Glomerular endothelial cell (primary cell): Measurements from ENCODE around the gene PPP2R2D. TPM values are rescaled to one million over a fixed set of nuclear protein-coding genes. Genes with fewer than 3 reads are reported as not detected.

Experiments
- DNase-seq: peaks from one replicate; pipeline ENCODE4 v3.0.0-alpha.2; 2011; ENCODE audit warnings: low read depth, low spot score; ENCODE audit errors: extremely low read depth
- total RNA-seq: library from RNA; depleted of rRNA; stranded (reverse); fragments of >200 nt; gene quantifications from 2 replicates; pipeline ENCODE4 v1.2.3, GENCODE V29; 2015

The PPP2R2D gene
- total RNA-seq, 1 donor from 2014 or later, result 25.9 TPM

DNA sequence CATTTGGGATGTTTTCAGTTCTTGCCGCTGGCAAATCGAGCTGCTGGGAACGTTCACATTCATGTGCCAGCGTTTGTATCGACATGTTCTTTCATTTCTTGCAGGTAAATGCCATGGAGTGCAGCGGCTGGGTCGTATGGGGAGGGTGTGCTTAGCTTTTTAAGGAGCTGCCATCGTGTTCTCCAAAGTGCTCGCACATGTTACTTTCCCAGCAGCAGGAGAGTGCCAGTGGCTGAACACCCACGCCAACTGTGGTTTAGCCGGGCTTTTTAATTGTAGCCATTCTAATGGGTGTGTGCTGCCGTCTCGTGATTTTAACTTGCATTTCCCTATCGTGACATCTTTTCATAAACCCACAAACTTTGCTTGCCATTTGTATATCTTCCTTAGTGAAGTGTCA lies 92.5 kb downstream of the PPP2R2D start:
- no peak for DNase-seq

DNA sequence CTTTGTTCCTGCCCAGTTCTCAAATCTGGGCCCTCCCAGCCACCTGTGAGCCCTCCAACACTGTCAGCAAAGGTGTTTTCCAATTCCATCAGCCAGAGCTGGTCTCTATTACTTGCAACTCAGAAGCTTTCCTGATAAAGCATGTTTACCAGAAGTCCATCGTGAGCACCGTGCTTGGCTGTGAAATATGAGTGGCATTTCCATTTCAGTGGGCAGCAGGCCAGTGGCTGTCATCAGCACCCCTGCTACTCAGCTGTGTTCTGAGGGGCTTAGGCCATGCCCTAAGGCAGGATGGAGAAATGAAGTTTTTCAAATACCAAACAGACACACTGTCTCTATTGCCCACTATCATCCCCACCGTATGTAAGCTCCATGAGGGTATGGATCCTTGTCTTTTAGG lies 93.6 kb downstream of the PPP2R2D start:
- DNase-seq, result no peak

DNA sequence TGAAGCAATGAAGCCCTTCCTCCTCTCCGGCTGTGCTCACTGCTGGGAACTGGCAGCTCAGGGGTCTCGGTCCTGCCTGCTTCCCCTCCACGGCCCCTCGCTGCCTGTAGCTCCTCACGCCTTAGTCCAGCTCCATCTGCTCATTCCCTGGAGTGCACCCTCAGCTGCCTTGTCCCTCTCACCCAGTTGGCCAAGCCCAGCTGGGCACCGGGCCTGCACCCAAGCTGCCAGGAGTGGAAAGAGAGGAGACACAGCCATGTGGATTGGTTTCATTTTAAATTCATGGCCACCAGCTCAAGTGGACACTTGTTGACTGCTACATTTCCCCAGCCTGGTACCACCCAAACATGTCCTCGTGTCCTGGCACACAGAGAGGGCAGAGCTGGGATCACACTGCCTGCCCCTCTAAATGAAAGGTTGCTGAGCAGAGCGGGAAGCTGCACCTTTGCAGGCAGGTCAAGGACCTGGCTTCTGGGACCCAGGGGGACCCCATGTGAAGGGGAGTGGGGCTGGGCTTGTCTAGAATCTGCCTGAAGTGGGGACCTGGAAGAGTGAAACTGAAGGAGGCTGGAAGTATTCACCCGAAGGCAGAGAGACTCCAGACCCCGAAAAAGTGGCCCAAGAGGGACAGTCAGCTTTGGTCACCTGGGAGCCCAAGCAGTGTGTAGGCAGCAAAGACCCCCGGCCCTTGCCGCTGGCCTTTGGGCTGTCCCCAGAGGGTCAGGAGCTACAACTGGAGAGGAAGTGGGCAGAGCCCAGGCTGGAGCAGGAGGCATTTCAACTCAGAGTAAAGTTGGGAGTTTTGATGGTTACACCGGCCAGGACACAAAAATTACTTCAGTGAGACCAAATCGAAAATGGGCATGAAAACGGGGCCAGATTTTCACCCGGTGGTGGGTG lies 95.9 kb downstream of the PPP2R2D start:
- DNase-seq, result no peak

DNA sequence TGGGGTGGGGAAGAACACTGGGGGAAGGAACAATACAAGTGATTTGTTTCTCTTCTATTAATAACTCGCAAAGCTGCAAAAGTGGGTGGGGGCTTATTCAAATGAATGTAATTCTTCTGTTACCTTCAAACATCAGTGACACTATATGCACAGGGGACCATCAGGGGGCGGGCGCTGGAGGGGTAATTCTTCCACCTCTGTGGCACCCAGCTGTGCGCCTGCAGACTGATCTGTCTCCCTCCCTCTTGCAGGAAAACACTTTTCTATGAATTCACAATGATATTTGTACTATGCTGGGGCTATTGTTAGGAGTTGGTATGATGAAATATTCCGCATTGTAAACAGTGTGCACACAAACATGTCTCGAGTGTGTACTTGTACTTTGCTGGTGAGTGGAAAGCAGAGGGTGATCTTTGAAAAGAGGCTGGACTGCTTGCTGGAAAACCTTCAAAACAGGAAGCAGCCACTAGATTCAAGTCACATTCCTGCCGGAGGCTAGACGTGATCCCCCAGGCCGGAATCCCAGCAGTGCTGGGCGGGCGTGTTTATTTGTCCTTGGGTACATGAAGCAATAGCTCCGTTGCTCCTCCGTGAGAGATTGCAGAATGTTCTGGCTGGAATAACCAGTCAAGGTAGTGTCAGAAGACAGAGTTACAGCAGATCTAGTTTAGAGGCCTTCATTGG lies 96.7 kb downstream of the PPP2R2D start:
- DNase-seq, result no peak

DNA sequence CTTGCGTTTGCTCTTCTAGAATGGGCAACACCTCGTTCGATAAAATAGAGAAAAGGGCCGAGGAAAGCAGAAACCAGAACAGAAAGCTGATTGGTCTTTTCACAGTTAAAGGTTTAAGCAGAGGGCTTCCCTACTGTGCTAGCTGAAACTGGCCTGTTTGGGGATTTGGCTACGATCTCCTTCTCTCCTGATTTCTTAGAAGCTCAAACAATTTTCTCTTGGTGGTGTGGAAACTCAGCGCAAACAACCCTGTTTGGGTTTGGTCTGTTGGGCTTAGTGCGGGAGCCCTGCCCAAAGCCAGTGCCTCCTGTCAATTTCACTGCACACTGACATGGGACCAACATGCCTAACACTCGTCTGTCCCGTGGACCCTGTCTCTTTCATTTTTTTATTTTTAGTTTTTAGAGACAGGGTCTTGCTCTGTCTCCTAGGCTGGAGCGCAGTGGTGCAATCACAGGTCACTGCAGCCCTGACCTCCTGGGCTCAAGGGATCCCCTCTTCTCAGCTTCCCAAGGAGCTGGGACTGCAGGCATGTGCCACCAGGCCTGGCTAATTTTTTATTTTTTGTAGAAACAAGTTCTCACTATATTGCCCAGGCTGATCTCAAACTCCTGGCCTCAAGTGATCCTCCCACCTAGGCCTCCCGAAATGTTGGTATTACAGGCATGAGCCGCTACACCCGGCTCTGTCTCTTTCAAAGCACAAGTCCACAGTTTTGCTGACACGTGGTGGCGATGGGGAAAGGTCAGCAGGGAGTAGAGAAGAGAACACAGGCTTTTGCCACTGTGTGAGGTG lies 97.4 kb downstream of the PPP2R2D start:
- DNase-seq, result no peak

DNA sequence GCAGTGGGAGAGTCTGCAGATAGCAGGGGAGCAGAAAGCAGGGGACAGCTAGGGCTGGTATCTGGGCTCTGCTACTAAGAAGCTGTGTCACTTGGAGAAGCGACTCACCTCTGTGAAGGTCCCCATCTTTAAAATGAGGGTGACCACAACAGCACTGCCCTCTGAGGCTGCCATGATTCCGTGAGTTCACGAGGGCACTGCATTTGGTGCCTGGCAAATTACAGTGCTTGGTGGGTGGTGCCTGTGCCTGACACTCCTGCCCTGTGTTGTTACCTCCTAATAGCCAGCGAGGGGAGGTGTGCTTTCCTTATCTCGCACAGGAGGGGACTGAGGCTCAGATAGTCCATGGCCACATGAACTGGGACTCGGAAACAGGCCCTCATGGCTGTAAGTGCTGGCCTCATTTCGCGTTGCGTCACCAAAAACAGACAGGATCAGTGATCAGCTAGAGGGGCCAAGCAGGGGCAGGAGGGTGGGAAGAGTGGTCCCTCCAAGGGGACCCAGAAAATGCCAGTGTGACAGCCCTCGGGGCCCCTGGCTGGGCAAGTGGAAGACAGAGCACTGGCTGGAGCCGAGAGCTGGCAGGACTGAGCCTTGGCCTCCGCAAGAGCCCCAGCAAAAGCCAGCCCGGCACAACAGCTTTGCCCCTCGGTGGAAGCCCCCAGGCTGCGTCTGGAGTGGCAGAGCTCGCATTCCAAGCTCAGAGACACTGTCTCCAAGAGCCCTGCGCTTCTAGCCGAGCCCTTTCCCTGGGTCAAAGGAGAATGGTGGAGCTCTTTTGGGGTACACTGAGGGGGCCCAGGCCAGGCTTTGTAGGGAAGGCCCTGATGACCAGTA lies 98.3 kb downstream of the PPP2R2D start:
- DNase-seq, result no peak

DNA sequence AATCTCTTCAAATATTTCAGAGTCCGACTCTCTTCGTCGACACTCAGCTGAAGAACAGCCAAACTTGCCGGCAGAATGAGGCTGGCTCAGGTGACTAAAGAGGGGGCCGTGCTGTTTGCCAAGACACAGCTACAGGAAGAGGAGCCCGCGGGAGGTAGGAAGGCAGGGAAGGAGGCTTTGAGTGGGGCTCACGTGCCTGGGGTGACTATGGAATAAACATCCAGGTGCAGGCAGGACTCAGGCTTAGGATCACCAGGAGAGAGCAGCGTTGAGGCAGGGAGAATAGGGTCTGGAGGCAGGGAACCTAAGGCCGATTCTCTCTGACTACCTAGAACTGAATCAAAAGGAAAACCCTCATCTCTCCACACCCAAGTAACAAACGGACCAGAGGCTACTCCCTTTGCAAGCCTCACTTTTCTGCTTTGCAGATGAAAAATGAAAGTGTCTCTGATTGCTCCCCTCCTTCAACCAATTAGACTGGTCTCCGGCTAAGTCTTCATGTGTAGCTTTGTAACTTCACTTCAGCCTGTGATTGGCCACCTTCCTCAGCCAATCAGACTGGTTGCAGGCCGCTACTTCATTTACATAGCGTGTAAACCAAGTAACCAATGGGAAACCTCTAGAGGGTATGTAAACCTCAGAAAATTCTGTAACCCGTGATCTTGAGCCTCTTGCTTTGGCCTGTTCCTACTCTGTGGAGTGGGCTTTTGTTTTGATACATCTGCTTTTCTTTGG lies 100.6 kb downstream of the PPP2R2D start:
- DNase-seq, result no peak

DNA sequence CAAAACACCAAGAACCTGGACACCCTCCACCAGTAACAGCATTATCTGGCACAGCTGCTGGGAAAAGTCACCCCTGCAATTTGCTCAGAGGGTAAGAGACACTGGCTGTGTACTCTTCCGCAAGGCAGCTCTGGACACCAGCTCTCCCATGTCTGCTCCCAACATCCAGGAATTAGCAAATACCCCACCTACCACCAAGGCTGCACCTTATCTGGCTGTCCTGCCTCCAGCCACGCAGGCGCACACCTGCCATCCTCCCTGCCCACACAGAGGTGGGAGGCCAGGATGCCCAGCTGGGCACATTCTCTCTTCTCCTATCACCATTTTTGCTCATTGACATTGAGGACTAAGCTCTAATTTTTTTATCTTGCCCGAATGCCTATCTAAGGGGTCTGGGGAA lies 101.2 kb downstream of the PPP2R2D start:
- no peak for DNase-seq

DNA sequence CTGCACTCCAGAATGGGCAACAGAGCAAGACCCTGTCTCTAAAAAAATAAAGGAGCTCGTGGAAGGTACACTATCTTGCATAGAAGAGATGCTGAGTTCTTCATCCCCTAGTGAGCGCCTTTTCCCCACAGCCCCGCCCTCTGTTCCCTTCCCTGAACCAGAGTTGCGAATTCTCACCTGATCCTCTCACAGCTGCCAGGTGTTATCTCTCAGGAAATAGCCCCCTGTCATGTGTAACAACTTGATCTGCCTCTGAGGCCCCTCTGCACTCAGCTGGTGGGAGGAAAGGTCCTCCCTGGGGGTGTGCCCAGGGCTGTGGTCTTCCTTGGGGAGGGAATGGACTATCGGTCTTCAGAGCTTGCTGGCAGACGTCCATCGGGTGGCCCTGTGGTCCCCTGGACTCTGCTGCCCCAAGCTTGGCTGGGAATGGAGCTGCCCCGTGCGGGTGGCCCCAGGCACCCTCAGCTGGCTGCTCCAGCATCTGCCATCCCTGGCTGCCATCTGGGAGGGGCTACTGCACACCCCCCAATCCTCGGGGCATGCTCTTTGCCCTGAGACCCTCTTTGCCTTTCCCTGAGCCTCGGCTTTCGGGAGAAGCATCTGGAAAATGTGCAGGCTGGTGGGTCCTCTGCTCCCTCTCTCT lies 102.6 kb downstream of the PPP2R2D start:
- DNase-seq, result no peak

DNA sequence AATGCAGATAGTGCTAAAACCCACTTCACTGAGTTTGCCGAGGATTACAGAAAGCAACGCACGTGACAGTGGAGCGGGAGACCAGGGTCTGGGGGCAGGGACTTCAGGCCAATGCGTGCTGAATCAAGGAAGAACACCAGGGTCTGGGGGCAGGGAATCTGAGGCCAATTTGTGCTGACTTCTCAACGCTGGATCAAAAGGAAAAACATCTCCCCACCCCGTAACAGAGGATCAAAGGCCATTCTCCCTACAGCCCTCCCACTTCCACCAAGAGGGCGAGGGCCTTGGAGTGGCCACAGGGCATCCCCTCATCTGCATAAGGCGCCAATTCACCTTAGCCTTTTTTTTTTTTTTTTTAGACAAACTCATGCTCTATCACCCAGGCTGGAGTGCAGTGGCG lies 103.2 kb downstream of the PPP2R2D start:
- DNase-seq, result no peak

DNA sequence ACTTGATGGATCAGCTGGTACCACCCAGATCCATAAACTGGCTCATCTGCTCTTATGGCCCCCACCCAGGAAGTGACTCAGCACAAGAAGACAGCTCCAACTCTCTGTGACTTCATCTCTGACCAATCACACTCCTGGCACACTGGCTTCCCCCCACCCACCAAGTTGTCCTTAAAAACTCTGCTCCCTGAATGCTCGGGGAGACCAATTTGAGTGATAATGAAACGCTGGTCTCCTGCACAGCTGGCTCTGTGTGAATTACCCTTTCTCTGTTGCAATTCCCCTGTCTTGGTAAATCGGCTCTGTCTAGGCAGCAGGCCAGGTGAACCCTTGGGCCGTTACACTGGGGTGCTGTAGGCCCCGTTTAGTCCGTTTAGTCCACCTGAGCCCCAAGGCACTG lies 104.3 kb downstream of the PPP2R2D start:
- no peak for DNase-seq

DNA sequence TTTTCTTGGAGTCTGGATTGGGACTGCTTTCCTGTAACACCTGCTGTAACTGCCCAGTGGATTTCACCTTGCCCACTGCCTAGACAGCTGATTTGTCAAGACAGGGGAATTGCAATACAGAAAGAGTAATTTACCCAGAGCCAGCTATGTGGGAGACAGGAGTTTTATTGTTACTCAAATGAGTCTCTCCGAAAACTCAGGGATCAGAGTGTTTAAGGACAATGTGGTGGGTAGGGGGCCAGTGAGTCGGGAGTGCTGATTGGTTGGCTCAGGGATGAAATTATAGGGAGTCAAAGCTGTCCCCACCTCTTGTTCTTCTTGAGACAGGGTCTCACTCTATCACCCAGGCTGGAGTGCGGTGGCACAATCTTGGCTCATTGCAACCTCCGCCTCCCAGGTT lies 106.2 kb downstream of the PPP2R2D start:
- DNase-seq, result no peak

DNA sequence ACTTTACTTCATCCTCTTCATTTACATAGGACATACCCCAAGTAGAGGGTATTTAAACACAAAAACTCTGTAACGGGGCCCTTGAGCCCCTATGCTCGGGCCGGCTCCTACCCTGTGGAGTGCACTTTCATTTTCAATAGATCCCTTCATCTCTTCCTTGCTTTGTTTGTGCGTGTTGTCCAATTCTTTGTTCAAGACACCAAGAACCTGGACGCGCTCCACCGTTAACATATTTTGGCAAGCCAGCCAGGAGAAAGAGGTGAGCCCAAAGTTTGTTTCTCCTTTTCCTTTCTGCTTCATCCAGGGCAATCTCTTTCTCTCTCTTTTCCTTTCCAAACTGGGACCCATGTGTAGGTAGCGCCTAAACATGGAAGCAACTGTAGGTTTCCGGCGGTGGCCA lies 106.9 kb downstream of the PPP2R2D start:
- DNase-seq, result no peak

Other genes with a start within 250 kb of the PPP2R2D start
- 127 and 134 TPM in 2 replicates for gene BNIP3, start 80.9 kb downstream of the PPP2R2D start, total RNA-seq
- 0.05 and 0.12 TPM in 2 replicates for gene JAKMIP3, start 164.9 kb downstream of the PPP2R2D start, total RNA-seq